ENCODE results near the gene RNF214.
"Not testable (repeated sequence)": the region's sequence is repeated elsewhere in the genome, so short reads cannot be mapped to it uniquely, and the experiment has no call there.

RNF214 gene

GRCh38 chr11:117232092-117232878 is at the start of gene RNF214:
Gene RNF214 (plus strand): TSS chr11:117232671. CDS start chr11:117234273, 1,602 bp downstream.
- peak; percentile 90 for DNase-seq

DNA sequence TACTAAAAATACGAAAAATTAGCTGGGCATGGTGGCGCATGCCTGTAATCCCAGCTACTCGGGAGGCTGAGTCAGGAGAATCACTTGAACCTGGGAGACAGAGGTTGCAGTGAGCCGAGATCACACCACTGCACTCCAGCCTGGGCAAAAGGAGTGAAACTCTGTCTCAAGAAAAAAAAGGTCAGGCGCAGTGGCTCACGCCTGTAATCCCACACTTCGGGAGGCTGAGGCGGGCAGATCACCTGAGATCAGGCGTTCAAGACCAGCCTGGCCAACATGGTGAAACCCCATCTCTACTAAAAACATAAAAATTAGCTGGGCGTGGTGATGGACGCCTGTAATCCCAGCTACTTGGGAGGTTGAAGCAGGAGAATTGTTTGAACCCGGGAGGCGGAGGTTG is 49.3 kb upstream of the RNF214 start:
- DNase-seq: not testable (repeated sequence)

GRCh38 chr11:117183724-117184349 is 48.6 kb upstream of the RNF214 start:
- DNase-seq: no peak

- no peak for DNase-seq
These were observed 46.6 kb upstream of the RNF214 start for GRCh38 chr11:117185736-117186430.

DNA sequence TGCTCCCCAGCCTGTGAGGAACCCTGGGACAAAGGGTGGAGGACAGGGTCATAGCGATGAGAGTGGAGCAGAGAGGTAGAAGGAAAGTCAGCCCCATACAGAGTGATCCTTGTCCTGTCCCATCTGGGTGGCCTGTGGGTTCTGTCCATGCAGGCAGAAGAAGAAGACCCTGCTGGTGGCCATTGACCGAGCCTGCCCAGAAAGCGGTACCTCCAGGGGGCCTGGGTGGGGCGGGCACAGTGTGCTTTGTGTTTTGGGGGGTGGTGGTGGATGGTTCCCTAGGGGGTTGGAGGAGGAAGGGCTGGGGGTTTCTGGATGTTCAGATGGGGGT is 46.1 kb upstream of the RNF214 start:
- no peak for DNase-seq

- DNase-seq: no peak
These were observed 45.5 kb upstream of the RNF214 start for GRCh38 chr11:117187007-117187406.

GRCh38 chr11:117187428-117187798 is 45.1 kb upstream of the RNF214 start:
- no peak for DNase-seq

GRCh38 chr11:117187799-117188481 is 44.5 kb upstream of the RNF214 start:
- no peak for DNase-seq

GRCh38 chr11:117188620-117189081 is 43.8 kb upstream of the RNF214 start:
- no peak for DNase-seq

- DNase-seq: no peak
These were observed 43.1 kb upstream of the RNF214 start for GRCh38 chr11:117189191-117189940.

GRCh38 chr11:117189941-117190544 is 42.4 kb upstream of the RNF214 start:
- no peak for DNase-seq

DNA sequence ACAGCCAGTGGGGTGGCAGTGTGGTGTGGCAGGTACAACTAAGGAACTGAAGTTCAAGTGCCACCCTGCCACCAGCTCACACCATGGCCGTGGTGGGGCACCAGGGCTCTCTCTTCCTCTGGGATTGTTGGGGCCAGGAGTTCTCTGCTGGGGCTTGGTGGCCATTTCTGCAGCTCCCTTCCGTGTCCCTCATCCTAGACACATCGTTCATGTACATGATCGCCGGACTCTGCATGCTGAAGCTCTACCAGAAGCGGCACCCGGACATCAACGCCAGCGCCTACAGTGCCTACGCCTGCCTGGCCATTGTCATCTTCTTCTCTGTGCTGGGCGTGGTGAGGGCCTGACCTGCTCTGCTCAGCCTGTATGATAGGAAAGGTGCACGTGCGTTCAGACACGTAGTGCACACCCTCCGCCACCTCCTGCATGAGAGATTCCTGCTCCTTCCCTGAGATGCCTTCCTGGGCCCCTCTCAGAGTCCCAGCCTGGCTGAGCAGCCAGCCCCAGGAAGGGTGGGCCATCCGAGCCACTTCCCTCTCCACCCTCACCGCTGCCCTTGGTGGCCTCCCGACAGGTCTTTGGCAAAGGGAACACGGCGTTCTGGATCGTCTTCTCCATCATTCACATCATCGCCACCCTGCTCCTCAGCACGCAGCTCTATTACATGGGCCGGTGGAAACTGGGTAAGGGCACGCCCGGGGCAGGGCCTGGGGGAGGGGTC is 40.6 kb upstream of the RNF214 start:
- peak; percentile 12 for DNase-seq

GRCh38 chr11:117192401-117192875 is 40.0 kb upstream of the RNF214 start:
- no peak for DNase-seq

GRCh38 chr11:117193130-117194020 is 39.1 kb upstream of the RNF214 start:
- DNase-seq: no peak

- no peak for DNase-seq
These were observed 38.2 kb upstream of the RNF214 start for GRCh38 chr11:117194267-117194666.

DNA sequence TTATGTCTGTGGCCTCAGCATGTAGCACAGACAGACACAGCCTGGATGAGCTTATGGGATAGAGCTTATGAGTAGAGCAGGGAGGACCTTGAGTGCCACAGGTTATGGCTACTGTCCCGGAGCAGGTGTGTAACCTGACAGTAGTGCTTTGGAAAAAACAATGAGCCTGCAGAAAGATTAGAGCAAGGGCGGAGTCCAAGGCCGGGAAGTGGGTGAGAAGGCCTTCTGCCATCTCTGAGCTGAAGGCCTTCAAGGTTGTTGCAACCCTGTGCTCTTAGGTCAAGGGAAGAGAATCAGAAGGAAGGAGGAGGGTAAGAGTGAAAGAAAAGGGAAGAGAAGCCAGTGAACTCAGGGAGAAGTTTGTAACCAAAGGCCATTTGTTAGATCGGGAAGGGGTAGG is 37.2 kb upstream of the RNF214 start:
- DNase-seq: no peak

- no peak for DNase-seq
These were observed 36.7 kb upstream of the RNF214 start for GRCh38 chr11:117195761-117196160.

GRCh38 chr11:117197006-117197405 is 35.5 kb upstream of the RNF214 start:
- no peak for DNase-seq

GRCh38 chr11:117197516-117198456 is 34.7 kb upstream of the RNF214 start:
- DNase-seq: no peak
